ENCODE data around the gene NCMAP. TPM values are rescaled to one million over a fixed set of nuclear protein-coding genes. Genes with fewer than 3 reads are reported as not detected.

The NCMAP gene
- total RNA-seq, 1 experiment from 2014 or later, result 0.33 TPM

DNA sequence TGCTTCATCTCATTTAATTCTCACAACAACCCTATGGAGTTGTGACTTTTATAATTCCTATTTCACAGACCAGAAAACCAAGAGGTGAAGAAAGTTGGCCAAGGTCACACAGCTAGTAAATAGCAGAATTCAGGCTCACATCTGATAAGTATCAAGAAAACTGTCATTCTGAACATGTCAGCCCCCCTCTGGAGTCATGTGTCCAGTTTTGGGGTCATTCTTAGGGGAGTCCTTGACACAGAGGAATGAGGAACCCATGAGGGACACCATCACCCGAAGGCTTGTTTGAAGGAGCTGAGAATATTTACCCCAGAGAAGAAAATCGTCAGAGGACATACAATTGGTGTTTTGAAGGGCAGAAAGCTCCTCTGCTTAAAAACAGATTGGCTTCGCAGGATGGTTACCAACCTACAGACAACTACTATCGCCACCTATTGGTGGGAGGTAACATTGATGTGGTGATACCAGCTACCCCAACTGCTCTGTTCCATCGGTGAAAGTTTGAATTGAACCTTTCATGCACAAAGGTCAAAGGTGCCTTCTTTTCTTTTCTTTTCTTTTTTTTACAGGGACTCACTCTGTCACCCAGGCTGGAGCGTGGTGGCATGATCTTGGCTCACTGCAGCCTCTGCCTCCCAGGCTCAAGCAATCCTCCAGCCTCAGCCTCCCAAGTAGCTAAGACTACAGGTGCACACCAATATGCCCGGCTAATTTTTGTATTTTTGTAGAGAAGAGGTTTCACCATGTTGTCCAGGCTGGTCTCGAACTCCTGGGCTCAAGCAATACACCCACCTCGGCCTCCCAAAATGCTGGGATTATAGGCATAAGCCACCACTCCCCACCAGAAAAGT lies 31.3 kb downstream of the NCMAP start (continued):
- TF ChIP-seq TCF7L2 (IDR thresholded peaks at IDR 0.05; ENCODE audit: low read depth, low read length), result no peak

DNA sequence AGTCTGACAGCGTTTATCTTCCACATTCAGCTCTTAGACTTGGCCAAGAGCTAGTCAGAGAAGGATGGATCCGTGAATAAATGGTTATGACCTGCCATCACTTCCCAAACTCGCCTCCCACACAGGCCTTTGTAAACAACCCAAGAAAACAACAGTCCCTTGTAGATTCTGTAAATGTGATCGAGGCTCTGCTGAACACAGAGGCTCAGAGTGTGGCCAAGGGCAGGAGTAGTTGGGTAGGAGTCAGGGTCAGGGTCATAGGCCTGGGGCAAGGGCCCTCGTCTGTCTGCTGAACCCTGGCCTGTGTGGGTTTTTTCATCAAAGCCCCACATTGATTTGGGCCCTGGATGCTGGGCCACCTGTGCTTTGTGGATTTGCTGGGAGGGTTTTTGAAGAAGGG lies 32.7 kb downstream of the NCMAP start:
- CTCF ChIA-PET, result interaction anchor here (0.6 to 1.4 kb wide), 2 partner anchors 62 to 176 kb away, joined by 3 read pairs; no protein-coding TSS in a partner anchor
- intact Hi-C loops (cut with micrococcal nuclease; ENCODE audit: unreplicated experiment), result no loop called here

More for the DNA sequence above, 32.7 kb downstream of the NCMAP start:
- no peaks in the 10 kb centered on the region for H3K36me3 ChIP-seq (ENCODE audit: control insufficient read depth, insufficient read depth, low read length)
- in situ Hi-C loops (cut with HindIII; ENCODE audit: low pct_unique_long_range_greater_than_20kb, low sequenced_read_pairs), result no loop called here
- POLR2A ChIA-PET, result no interaction called here
- no peak overlapping the region for H3K27ac ChIP-seq (ENCODE audit: low read length)
- TF ChIP-seq SIN3A (IDR thresholded peaks at IDR 0.05; ENCODE audit: borderline replicate concordance, insufficient read depth, low read depth, low read length) (no peak), TCF7L2 (IDR thresholded peaks at IDR 0.05; ENCODE audit: low read depth, low read length) (no peak), REST (IDR thresholded peaks at IDR 0.05; ENCODE audit: insufficient read depth in 1 of 2, low read depth in 2 of 2, low read length in 1 of 2) (no peak), POLR2AphosphoS5 (IDR thresholded peaks at IDR 0.05; ENCODE audit: low read depth, low read length) (no peak)
- TF ChIP-seq, protein P1, sequence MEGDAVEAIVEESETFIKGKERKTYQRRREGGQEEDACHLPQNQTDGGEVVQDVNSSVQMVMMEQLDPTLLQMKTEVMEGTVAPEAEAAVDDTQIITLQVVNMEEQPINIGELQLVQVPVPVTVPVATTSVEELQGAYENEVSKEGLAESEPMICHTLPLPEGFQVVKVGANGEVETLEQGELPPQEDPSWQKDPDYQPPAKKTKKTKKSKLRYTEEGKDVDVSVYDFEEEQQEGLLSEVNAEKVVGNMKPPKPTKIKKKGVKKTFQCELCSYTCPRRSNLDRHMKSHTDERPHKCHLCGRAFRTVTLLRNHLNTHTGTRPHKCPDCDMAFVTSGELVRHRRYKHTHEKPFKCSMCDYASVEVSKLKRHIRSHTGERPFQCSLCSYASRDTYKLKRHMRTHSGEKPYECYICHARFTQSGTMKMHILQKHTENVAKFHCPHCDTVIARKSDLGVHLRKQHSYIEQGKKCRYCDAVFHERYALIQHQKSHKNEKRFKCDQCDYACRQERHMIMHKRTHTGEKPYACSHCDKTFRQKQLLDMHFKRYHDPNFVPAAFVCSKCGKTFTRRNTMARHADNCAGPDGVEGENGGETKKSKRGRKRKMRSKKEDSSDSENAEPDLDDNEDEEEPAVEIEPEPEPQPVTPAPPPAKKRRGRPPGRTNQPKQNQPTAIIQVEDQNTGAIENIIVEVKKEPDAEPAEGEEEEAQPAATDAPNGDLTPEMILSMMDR (IDR thresholded peaks at IDR 0.05), result no peak
- BruUV-seq (replicated peaks), result no TSS peak
- ATAC-seq (no peak), DNase-seq (ENCODE audit: low read depth, low spot score) (no peak)
- H3K9me3 ChIP-seq (ENCODE audit: control insufficient read depth, insufficient read depth, low read depth, low read length), result no peaks in the 10 kb centered on the region
- H3K27me3 ChIP-seq (ENCODE audit: control insufficient read depth, insufficient read depth, low read length), result peaks cover 2% of the 10 kb centered on the region; the same call in 1 of the 2 replicates
- no peaks in the 10 kb centered on the region for H3K4me1 ChIP-seq (ENCODE audit: control insufficient read depth, insufficient read depth, low read length)
- no peak overlapping the region for H3K4me3 ChIP-seq (ENCODE audit: low read depth in 2 of 2, low read length in 2 of 2)

Data from Panc1 (cell line).